NCI-H187 treated with DMSO at 0.1 percent for 48 hours (cell line): ENCODE results near the gene ZNF516.

Experiments used
- DNase-seq: peaks from one replicate; lab custom pipeline; 2025; lab: John Stamatoyannopoulos, UW

ZNF516 gene

GRCh38 chr18:76335859-76336640, 159.0 kb downstream of the ZNF516 start:
- no peak for DNase-seq

DNA sequence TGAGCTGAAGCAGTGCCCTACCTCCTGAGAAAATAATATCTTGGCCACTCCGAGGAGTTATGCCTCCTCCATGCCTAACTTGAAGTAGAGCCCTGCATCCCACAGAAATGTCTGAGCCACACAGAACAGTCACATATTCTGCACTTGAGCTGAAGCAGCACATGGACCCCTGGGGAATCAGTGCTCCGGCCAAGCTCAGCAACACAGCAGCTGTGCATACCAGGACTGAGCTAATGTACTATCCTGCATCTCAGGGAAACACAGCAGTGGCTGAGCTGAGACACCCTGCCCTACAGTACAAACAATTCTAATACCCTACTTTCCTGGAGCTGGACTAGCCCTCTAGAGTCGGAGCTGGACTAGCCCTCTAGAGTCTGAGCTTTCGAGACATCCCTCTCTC, 166.9 kb downstream of the ZNF516 start:
- DNase-seq: no peak

GRCh38 chr18:76323891-76324290, 171.2 kb downstream of the ZNF516 start:
- no peak for DNase-seq

DNA sequence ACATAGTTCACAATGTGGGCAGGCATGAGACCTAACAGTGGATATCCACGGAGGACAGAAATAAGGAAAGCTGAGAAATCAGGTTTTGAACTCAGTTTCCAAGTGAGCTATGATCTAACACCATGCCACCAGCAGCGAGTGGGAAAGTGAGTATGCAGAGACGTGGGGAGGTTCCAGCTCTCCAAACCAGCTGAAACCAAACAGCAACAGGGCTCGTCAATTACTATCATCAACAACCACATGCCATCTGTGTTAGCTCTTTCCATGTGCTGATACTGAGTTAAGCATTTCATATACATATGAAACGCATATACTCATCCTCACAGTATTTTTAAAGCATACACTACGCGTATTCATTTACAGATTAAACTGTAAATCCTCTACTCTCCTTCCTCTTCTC, 172.4 kb downstream of the ZNF516 start:
- DNase-seq: no peak

- no peak for DNase-seq
These were observed 175.7 kb downstream of the ZNF516 start for GRCh38 chr18:76319366-76319765.

- DNase-seq: no peak
These were observed 176.4 kb downstream of the ZNF516 start for GRCh38 chr18:76318607-76319006.

GRCh38 chr18:76317136-76317535, 177.9 kb downstream of the ZNF516 start:
- DNase-seq: no peak

DNA sequence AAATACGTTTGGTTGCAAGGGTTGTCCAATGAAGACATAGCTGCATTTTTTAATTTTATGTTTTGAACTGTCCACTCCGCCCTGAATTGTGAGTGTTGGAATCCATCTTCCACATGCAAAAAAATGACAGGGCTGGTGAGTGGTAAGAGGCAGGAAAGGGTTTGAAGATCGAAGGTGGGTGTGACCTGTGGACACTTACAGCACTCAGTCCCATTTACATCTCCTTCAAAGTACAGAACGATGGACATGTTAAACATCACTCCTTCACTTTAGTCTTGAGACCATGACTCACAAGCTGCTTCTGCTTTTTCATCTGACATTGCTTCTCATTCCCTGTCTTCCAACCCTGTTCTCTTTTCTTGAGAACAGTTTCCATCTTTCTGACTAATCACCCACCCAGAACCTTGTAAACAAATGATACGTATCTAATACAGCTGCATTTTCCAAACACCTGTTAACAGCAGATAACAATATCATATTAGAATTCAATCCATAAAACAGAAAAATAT, 179.3 kb downstream of the ZNF516 start:
- DNase-seq: no peak

GRCh38 chr18:76314496-76314895, 180.5 kb downstream of the ZNF516 start:
- DNase-seq: no peak

DNA sequence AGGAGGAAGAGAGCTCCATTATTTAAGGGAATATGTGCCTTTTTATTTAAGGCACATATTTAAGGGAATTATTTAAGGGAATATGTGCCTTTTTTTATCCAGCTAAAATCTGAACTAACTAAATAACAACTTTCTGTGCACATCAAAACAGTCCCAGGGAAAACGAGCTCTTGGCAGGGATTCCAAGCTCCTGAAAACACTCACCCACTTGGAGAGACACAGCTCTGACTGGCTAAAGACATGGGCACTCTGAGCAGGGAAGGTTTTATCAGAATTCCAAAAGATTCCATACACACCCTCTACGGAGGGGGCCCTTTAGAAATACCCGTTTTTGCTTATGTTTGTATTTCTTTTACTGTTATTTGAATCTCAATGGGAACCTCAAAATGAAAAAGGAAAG, 181.0 kb downstream of the ZNF516 start:
- DNase-seq: no peak
